HG03571 (cell line): Measurements from ENCODE around the gene LRP1B.
"Not testable (repeated sequence)": the region's sequence is repeated elsewhere in the genome, so short reads cannot be mapped to it uniquely, and the experiment has no call there.

Experiments used
- ATAC-seq: cut with Tn5 transposase; IDR thresholded peaks from one replicate; pipeline ENCODE4 v1.9.1; 2021; ENCODE audit not compliant: unreplicated experiment

The LRP1B gene

DNA sequence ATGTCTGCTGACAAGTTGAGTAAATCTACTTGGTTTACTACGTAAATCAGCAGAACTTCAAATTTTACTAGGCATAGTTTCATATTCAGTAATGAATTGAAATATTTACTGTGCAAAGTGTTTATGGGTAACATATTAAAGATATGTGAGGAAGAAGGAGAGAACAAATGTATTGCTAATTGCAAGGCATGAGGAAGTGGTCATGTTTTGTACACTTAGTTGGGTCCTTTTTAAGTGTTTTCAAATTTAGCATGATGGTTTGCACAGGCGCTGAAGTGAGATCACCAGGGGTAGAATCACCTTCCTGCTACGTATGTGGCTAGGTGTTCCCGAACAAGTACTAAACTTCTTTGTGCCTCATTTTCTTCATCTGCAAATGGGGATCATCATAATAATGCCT lies 1534.4 kb downstream of the LRP1B start:
- peak; percentile 93 for ATAC-seq

- no peak for ATAC-seq
These were observed 1535.7 kb downstream of the LRP1B start for GRCh38 chr2:140595107-140595506.

DNA sequence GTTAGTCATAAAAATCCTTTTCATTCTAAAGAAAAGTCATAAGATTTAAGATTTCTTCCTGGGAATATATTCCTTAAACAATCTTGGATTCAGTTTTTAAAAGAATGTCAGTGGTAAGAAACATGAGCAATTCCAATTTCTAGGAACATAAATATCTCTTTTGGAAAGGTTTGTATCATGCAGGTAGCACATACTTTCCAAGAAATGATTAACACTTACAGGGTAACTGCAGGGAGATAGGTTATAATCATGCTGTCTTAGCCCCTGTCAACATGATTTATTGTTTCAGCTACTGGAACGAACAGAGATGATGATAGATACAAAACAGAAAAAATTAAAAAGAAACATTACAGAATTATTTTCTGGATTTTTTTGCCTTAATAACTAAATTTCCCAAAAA lies 1537.7 kb downstream of the LRP1B start:
- ATAC-seq = no peak

DNA sequence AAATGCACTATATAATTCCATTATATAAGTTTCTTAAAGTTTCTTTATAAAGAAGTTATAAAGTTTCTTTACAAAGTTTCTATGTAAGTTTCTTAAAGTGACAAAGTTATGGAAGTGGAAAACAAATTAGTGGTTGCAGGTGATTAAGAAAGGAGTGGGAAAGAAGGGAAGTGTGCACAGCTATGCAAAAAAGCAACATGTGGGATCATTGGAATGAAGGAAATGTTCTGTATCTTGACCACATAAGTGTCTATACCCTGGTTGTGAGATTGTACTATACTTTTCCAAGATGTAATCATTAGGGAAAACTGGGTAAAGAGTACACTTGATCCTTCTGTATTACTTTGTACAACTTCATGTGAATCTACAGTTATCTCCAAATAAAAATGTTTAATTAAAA lies 1541.1 kb downstream of the LRP1B start:
- ATAC-seq = no peak

GRCh38 chr2:140589273-140589672 lies 1541.5 kb downstream of the LRP1B start:
- no peak for ATAC-seq

DNA sequence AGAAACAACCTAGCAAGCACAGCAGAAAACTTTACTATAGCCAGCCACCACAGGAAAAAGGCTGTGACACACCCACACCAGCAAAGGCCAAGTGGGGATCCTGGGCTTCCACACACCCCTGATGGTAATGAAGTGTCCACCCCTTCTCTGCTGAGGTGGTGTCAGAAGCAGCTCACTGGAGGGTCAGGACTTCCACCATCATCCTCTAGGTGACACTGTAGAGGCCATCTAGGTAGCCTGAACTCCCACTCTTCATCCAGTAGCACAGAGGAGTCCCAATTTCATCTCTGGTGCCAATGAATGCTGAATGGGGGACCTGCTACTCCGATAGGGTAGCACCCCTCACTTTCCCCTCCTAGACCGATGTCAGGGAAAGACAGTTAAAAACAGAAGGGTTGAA lies 1544.4 kb downstream of the LRP1B start:
- peak; percentile 95 for ATAC-seq

- ATAC-seq = no peak
These were observed 1545.8 kb downstream of the LRP1B start for GRCh38 chr2:140585016-140585415.

GRCh38 chr2:140584471-140584870 lies 1546.3 kb downstream of the LRP1B start:
- ATAC-seq = no peak

- no peak for ATAC-seq
These were observed 1550.2 kb downstream of the LRP1B start for GRCh38 chr2:140580532-140581151.

GRCh38 chr2:140577453-140577852 lies 1553.4 kb downstream of the LRP1B start:
- ATAC-seq = no peak

GRCh38 chr2:140567734-140568133 lies 1563.1 kb downstream of the LRP1B start:
- no peak for ATAC-seq

DNA sequence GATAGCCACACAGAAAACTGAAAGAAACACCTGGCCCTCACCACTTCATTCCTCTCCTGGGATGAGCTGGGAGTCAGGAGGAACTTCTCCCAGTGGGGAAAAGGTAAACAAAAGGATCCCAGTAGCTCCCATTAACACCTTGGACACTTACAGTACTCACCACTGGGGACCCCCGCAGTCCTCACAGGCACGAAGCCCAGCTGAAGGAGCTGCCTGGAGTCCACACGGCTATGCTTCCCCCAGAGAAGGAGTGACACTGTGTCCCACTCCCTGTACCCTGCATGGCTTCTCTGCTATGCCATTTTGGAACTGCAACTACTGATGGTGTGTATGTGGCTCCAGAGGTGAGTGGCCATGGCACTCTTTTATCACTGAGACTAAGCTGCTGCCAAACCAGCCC lies 1565.1 kb downstream of the LRP1B start:
- ATAC-seq = no peak

DNA sequence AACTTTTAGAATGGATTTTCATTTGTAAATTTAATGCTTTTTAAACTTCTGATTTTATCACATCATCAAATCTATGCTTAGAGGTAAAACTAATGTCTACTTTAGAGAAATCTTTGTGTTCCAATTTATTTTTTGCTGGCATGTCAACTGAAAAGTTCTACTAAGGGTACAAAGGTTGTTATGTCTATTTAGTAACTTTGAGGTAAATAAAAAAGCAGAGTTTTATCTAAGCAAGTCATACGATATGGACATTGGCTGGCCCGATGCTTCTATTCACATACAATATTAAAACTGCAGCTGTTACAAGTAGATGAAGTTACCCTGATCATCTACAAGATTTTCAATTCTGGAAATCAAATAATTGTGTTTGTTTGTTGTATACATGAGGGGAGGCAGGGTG lies 1575.1 kb downstream of the LRP1B start:
- no peak for ATAC-seq

DNA sequence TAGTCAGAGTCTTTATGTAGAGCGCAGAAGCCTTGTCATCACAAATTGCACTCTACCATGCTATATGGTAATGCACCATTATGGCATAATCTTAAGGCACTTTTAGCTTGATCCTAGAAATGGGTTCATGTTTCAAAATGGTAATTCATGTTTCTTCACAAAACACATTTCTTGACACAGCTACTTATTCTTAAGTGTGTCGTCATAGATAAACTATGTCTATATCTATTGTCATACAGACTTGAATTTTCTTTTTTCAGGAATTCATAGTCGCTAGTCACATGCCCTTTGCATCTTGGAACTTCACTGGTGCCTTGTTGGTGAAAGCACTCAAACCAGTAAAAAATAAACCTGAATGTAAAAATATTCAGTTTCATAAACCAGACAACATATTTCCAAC lies 1578.2 kb downstream of the LRP1B start:
- no peak for ATAC-seq

- no peak for ATAC-seq
These were observed 1579.5 kb downstream of the LRP1B start for GRCh38 chr2:140551287-140551686.

- ATAC-seq = no peak
These were observed 1580.0 kb downstream of the LRP1B start for GRCh38 chr2:140550821-140551220.

DNA sequence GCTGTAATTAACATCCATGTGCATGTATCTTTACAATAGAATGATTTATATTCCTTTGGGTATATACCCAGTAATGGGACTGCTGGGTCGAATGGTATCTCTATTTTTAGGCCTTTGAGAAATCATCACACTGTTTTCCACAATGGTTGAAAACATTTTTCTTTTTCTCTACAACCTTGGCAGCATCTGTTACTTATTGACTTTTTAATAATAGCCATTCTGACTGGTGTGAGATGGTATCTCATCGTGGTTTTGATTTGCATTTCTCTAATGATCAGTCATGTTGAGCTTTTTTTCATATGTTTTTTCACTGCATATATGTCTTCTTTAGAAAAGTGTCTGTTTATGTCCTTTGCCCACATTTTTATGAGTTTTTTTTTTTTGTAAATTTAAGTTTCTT lies 1586.0 kb downstream of the LRP1B start:
- ATAC-seq = not testable (repeated sequence)

GRCh38 chr2:140542627-140543026 lies 1588.2 kb downstream of the LRP1B start:
- ATAC-seq = no peak

- no peak for ATAC-seq
These were observed 1591.5 kb downstream of the LRP1B start for GRCh38 chr2:140539242-140539875.

GRCh38 chr2:140529706-140530105 lies 1601.1 kb downstream of the LRP1B start:
- no peak for ATAC-seq

GRCh38 chr2:140528982-140529381 lies 1601.8 kb downstream of the LRP1B start:
- ATAC-seq = no peak

DNA sequence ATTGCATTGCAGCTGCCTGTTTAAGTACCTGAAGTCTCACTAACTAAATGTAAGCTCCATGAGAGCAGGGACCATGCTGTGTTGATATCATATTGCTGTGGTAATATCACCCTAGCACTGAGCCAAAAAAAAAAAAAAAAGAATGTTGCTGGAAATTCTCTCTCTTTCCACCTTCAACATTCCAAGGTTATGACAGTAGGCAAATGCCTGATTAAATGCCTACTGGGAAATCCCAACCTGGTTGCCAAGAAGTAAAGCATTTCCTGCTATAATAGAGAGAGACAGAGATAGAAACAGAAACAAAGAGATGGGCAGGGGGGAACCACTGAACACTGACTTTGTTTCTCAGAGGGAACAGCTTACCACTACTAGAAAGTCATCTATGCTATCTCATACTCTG lies 1604.2 kb downstream of the LRP1B start:
- ATAC-seq = no peak

- ATAC-seq = no peak
These were observed 1618.7 kb downstream of the LRP1B start for GRCh38 chr2:140512106-140512505.
